Gastrocnemius medialis (tissue), 4 donors: Measurements from ENCODE around the gene KIF26B. TPM values are rescaled to one million over a fixed set of nuclear protein-coding genes. Genes with fewer than 3 reads are reported as not detected.

ENCODE experiments used
- ATAC-seq, 2 donors: fragments of 150-250 bp; one replicate each; pipeline ENCODE4 v1.9.1; 2016
- DNase-seq, 2 donors: peaks; one replicate each; pipeline ENCODE4 v3.0.0-alpha.2; 2019
- H3K27ac ChIP-seq, 4 donors: fragments of 200-600 bp; sonication (generic); 1 replicate in 1 of 4; 2 replicates in 3 of 4; pipeline ENCODE4 v1.5.1; 2016 to 2018; ENCODE audit warnings: mild to moderate bottlenecking in 2 of 4, moderate library complexity in 1 of 4
- H3K27me3 ChIP-seq, 3 donors: fragments of 200-600 bp; sonication (generic) in 2 of 3; 1 replicate in 1 of 3; 2 replicates in 2 of 3; pipeline versions ENCODE4 v1.5.1 to v1.6.0; 2016 to 2019; ENCODE audit warnings: mild to moderate bottlenecking in 1 of 3, moderate library complexity in 1 of 3
- H3K36me3 ChIP-seq, 2 donors: fragments of 200-600 bp; sonication (generic) in 1 of 2; one replicate each; pipeline ENCODE4 v1.5.1; 2017 to 2018
- H3K4me1 ChIP-seq, 2 donors: fragments of 200-600 bp; sonication (generic) in 1 of 2; one replicate each; pipeline ENCODE4 v1.5.1; 2016 to 2017; ENCODE audit warnings: mild to moderate bottlenecking in 2 of 2
- H3K4me3 ChIP-seq, 4 donors: fragments of 200-600 bp; sonication (generic) in 3 of 4; 1 replicate in 1 of 4; 2 replicates in 3 of 4; pipeline ENCODE4 v1.5.1; 2016 to 2019; ENCODE audit warnings: mild to moderate bottlenecking in 2 of 4
- H3K9me3 ChIP-seq, 3 donors: fragments of 200-600 bp; sonication (generic) in 2 of 3; 1 replicate in 1 of 3; 2 replicates in 2 of 3; pipeline ENCODE4 v1.5.1; 2016 to 2019
- POLR2A ChIP-seq, 2 donors: fragments of 450-650 bp; IDR thresholded peaks; one replicate each; pipeline ENCODE4 v1.6.1; 2017; ENCODE audit warnings: antibody characterized with exemption in 2 of 2, mild to moderate bottlenecking in 2 of 2, moderate library complexity in 2 of 2
- in situ Hi-C, 4 donors: fragments of 200-750 bp; cut with MboI; loops; one replicate each; pipeline versions ENCODE4 v1.15.0 to v1.8.0; 2017; ENCODE audit warnings: low sequenced_read_pairs in 4 of 4
- intact Hi-C: fragments of 100-400 bp; cut with DNase I; formaldehyde crosslinking; loops from one replicate; pipeline ENCODE4 v1.15.1; 2023; ENCODE audit warnings: low total_unique reads
- total RNA-seq, 4 donors: library from RNA; depleted of rRNA; stranded (reverse); fragments of >200 nt; gene quantifications; one replicate each; pipeline versions ENCODE4 v1.1.0 to v1.2.3, GENCODE V29; 2016
- TF ChIP-seq, protein P1 (sequence below), 5 experiments: fragments of 450-650 bp in 3 of 5; fragments of 200-600 bp in 2 of 5; sonication (generic) in 2 of 5; IDR thresholded peaks in 4 of 5; conservative IDR thresholded peaks in 1 of 5; 1 replicate in 4 of 5; 2 replicates in 1 of 5; pipeline ENCODE4 v1.5.1; 2016 to 2019; ENCODE audit warnings: antibody characterized with exemption in 5 of 5, mild to moderate bottlenecking in 3 of 5, moderate library complexity in 3 of 5

Gene KIF26B
- total RNA-seq, 4 donors from 2014 or later = 0.02 to 0.20 (median 0.10) TPM; not detected in 1

DNA sequence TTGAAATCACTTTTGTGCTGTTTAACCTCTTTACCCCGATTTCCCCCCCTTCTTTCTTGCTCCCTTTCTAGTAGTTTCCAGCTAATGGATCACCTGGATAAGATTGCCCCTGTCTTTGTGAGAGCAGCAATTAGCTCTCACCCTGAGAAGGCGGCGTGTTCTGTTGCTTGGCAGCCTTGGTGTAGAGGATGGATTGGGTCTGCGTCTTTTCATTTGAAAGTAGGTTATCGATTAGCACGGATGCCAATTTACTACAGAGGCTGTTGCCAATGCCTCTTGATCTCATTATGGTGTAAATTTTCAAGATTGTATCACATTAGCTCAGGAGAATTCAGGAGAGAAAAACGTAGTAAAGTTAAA lies 26.4 kb downstream of the KIF26B start:
- in situ Hi-C loops (no loop called here), intact Hi-C loops (no loop called here)
- ATAC-seq = no peak
- Histone ChIP-seq H3K4me1 (no peaks in the 10 kb centered on the region), H3K27me3 (no peaks in the 10 kb centered on the region), H3K27ac (no peak overlapping the region), H3K4me3 (no peak overlapping the region), H3K9me3 (no peaks in the 10 kb centered on the region), H3K36me3 (no peaks in the 10 kb centered on the region)
- DNase-seq = no peak
- TF ChIP-seq, protein P1, sequence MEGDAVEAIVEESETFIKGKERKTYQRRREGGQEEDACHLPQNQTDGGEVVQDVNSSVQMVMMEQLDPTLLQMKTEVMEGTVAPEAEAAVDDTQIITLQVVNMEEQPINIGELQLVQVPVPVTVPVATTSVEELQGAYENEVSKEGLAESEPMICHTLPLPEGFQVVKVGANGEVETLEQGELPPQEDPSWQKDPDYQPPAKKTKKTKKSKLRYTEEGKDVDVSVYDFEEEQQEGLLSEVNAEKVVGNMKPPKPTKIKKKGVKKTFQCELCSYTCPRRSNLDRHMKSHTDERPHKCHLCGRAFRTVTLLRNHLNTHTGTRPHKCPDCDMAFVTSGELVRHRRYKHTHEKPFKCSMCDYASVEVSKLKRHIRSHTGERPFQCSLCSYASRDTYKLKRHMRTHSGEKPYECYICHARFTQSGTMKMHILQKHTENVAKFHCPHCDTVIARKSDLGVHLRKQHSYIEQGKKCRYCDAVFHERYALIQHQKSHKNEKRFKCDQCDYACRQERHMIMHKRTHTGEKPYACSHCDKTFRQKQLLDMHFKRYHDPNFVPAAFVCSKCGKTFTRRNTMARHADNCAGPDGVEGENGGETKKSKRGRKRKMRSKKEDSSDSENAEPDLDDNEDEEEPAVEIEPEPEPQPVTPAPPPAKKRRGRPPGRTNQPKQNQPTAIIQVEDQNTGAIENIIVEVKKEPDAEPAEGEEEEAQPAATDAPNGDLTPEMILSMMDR (IDR thresholded peaks at IDR 0.05 in 4 of 5, conservative IDR thresholded peaks at IDR 0.05 in 1 of 5) = no peak
- TF ChIP-seq POLR2A (IDR thresholded peaks at IDR 0.05) = no peak

DNA sequence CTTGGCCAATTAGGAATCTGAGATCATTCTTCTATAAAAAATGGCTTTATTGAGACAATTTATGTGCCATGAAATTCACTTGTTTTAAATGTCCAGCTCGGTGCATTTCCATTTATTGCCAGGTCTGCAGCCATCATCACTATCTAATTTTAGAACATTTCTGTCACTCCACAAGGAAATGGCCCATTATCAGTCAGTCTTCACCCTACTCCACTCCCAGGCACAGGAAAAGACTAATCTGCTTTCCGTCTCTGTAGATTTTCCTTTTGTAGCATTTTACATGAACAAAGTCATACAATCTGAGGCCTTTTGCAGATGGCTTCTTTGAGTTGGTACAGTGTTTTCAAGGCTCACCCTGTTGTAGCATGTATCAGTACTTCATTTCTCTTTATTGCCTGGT lies 27.2 kb downstream of the KIF26B start:
- H3K9me3 ChIP-seq = no peaks in the 10 kb centered on the region
- no peak overlapping the region for H3K4me3 ChIP-seq
- no peak overlapping the region for H3K27ac ChIP-seq
- intact Hi-C loops = no loop called here
- DNase-seq = no peak
- no peaks in the 10 kb centered on the region for H3K27me3 ChIP-seq
- H3K36me3 ChIP-seq = no peaks in the 10 kb centered on the region
- no peak for TF ChIP-seq POLR2A (IDR thresholded peaks at IDR 0.05)
- TF ChIP-seq, protein P1 (IDR thresholded peaks at IDR 0.05 in 4 of 5, conservative IDR thresholded peaks at IDR 0.05 in 1 of 5) = no peak
- in situ Hi-C loops = no loop called here
- ATAC-seq = no peak
- no peaks in the 10 kb centered on the region for H3K4me1 ChIP-seq

DNA sequence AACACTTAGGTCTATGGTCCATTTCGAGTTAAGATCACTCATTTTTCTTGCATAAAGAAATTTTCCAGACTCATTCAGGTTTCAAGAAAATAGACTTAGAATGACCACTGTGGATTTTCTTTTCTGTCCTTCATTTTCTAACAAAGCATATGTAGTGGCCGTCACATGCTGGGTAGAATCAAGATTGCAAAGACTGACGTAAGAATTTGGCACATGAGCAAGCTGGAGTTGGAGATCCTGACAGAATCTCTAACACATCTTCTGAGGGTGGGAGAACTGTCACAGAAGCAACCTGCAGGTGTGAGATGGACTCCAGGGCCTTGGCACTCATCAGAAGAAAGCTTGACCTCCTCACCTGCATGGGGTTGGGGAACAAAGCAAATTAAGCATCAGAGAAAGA lies 28.6 kb downstream of the KIF26B start:
- no peak overlapping the region for H3K4me3 ChIP-seq
- H3K9me3 ChIP-seq = no peaks in the 10 kb centered on the region
- ATAC-seq = no peak
- intact Hi-C loops = no loop called here
- H3K27me3 ChIP-seq = no peaks in the 10 kb centered on the region
- no peak for DNase-seq
- in situ Hi-C loops = no loop called here
- no peaks in the 10 kb centered on the region for H3K4me1 ChIP-seq
- no peaks in the 10 kb centered on the region for H3K36me3 ChIP-seq
- no peak for TF ChIP-seq POLR2A (IDR thresholded peaks at IDR 0.05)
- TF ChIP-seq, protein P1 (IDR thresholded peaks at IDR 0.05 in 4 of 5, conservative IDR thresholded peaks at IDR 0.05 in 1 of 5) = no peak
- H3K27ac ChIP-seq = no peak overlapping the region

DNA sequence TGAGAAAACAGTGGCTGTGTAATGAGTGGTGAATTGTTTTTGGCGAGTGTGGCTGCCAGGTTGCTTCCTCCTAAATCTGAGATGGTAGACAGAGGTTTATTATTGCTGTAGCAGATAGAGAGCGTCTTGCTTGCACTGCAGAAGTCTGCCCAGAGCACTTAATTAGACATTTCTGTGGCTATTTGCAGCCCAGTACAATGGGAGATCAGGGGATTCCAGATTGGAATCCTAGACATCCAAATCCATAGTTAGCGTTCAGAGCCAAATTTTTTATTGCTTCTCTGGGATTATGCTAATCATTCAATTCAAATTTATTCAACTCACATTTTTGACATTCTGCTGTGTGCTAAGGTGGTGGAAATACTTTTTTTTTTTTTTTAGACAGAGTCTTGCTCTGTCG lies 30.0 kb downstream of the KIF26B start:
- H3K4me1 ChIP-seq = no peaks in the 10 kb centered on the region
- H3K9me3 ChIP-seq = no peaks in the 10 kb centered on the region
- H3K27ac ChIP-seq = no peak overlapping the region
- in situ Hi-C loops = no loop called here
- DNase-seq (no peak), ATAC-seq (no peak)
- H3K27me3 ChIP-seq = no peaks in the 10 kb centered on the region
- no peaks in the 10 kb centered on the region for H3K36me3 ChIP-seq
- intact Hi-C loops = no loop called here
- no peak overlapping the region for H3K4me3 ChIP-seq
- no peak for TF ChIP-seq POLR2A (IDR thresholded peaks at IDR 0.05)
- TF ChIP-seq, protein P1 (IDR thresholded peaks at IDR 0.05 in 4 of 5, conservative IDR thresholded peaks at IDR 0.05 in 1 of 5) = no peak

DNA sequence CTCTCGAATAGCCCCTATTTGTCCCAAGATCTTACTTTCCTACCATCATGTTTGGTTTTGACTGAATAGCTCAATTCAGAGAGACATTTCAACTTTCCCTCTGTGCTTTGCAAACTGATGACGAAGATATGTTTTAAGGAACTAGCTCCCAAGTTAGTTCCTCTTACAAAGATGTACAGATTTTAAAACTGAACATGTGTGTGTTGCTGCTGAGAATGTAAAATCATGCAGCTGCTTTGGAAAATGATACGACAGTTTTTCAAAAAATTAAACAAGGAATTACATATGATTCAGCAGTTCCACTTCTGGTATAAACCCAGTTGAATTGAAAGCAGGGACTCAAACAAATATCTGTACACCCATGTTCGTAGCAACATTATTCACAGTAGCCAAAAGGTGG lies 33.6 kb downstream of the KIF26B start:
- no peaks in the 10 kb centered on the region for H3K36me3 ChIP-seq
- H3K4me1 ChIP-seq = no peaks in the 10 kb centered on the region
- TF ChIP-seq, protein P1 (IDR thresholded peaks at IDR 0.05 in 4 of 5, conservative IDR thresholded peaks at IDR 0.05 in 1 of 5) = no peak
- TF ChIP-seq POLR2A (IDR thresholded peaks at IDR 0.05) = no peak
- DNase-seq (no peak), ATAC-seq (no peak)
- no peak overlapping the region for H3K27ac ChIP-seq
- no peaks in the 10 kb centered on the region for H3K27me3 ChIP-seq
- no peaks in the 10 kb centered on the region for H3K9me3 ChIP-seq
- intact Hi-C loops (no loop called here), in situ Hi-C loops (no loop called here)
- H3K4me3 ChIP-seq = no peak overlapping the region
